GM10266 (cell line): Measurements from ENCODE around the gene HNF1A.

Source experiments
- DNase-seq: peaks from one replicate; pipeline ENCODE4 v3.0.0; 2012; ENCODE audit errors: extremely low spot score
- CTCF ChIP-seq: IDR thresholded peaks from 2 replicates; pipeline ENCODE4 v1.5.1; 2012; ENCODE audit warnings: mild to moderate bottlenecking, low read depth; ENCODE audit not compliant: control insufficient read depth, insufficient read depth; ENCODE audit errors: missing control alignments

The HNF1A gene

GRCh38 chr12:120978296-120979219, at the start of gene HNF1A:
Gene HNF1A, plus strand, starts transcription at chr12:120978543. Its CDS starts 226 bp downstream, at chr12:120978769.
- no peak for DNase-seq

GRCh38 chr12:120928864-120929652, 49.3 kb upstream of the HNF1A start:
- no peak for DNase-seq
- TF ChIP-seq CTCF: no peak

More at GRCh38 chr12:120978296-120979219, at the start of gene HNF1A:
- no peak for TF ChIP-seq CTCF

GRCh38 chr12:120930032-120930431, 48.3 kb upstream of the HNF1A start:
- TF ChIP-seq CTCF: no peak
- DNase-seq: no peak

GRCh38 chr12:120932058-120932457, 46.3 kb upstream of the HNF1A start:
- DNase-seq: no peak
- TF ChIP-seq CTCF: no peak

- no peak for DNase-seq
- TF ChIP-seq CTCF: no peak
Observed at GRCh38 chr12:120932956-120933526, 45.3 kb upstream of the HNF1A start.

GRCh38 chr12:120933786-120934185, 44.6 kb upstream of the HNF1A start:
- TF ChIP-seq CTCF: no peak

More at GRCh38 chr12:120933786-120934185, 44.6 kb upstream of the HNF1A start:
- DNase-seq: no peak
